Activated T-cell treated with anti-CD3 and anti-CD28 coated beads for 4 hours (primary cell): Measurements from ENCODE around the gene POLR3A.

ENCODE experiments used
- DNase-seq: peaks from one replicate; pipeline ENCODE4 v3.0.0-alpha.2; 2020

POLR3A gene

GRCh38 chr10:77940225-77940624 lies 89.1 kb downstream of the POLR3A start:
- DNase-seq, result no peak

GRCh38 chr10:77939561-77940001 lies 89.7 kb downstream of the POLR3A start:
- no peak for DNase-seq

GRCh38 chr10:77936697-77937567 lies 92.4 kb downstream of the POLR3A start:
- DNase-seq, result no peak

GRCh38 chr10:77932016-77932715 lies 97.1 kb downstream of the POLR3A start:
- DNase-seq, result no peak

- no peak for DNase-seq
Measured at GRCh38 chr10:77927402-77928246, 101.7 kb downstream of the POLR3A start.

GRCh38 chr10:77926566-77927401 lies 102.5 kb downstream of the POLR3A start, which contains the start of gene DLG5:
DLG5 (minus strand) TSS chr10:77926755; CDS start chr10:77926520, 235 bp downstream.
- DNase-seq, result no peak

GRCh38 chr10:77925795-77926565 lies 103.3 kb downstream of the POLR3A start:
- no peak for DNase-seq

- DNase-seq, result no peak
Measured at GRCh38 chr10:77925410-77925794, 103.9 kb downstream of the POLR3A start.

- no peak for DNase-seq
Measured at GRCh38 chr10:77922566-77923179, 106.6 kb downstream of the POLR3A start.

- DNase-seq, result no peak
Measured at GRCh38 chr10:77922055-77922454, 107.3 kb downstream of the POLR3A start.

- no peak for DNase-seq
Measured at GRCh38 chr10:77921395-77921794, 107.9 kb downstream of the POLR3A start.

GRCh38 chr10:77920495-77920894 lies 108.8 kb downstream of the POLR3A start:
- DNase-seq, result no peak

GRCh38 chr10:77919713-77920108 lies 109.6 kb downstream of the POLR3A start:
- no peak for DNase-seq
